ENCODE measurements around the gene C2CD4C. TPM values are rescaled to one million over a fixed set of nuclear protein-coding genes. Genes with fewer than 3 reads are reported as not detected.
A peak's percentile ranks its signal among the peaks of the same experiment; 100 is the strongest.

Gene C2CD4C
- under 1 TPM; 0.26 to 0.55 TPM for total RNA-seq

GRCh38 chr19:408902-409515 is at the start of gene C2CD4C:
C2CD4C (minus strand) TSS chr19:409147; CDS start chr19:408361, 786 bp downstream.
- no peak for DNase-seq (ENCODE audit: low spot score)
- H3K36me3 ChIP-seq: no peaks in the 10 kb centered on the region
- H3K4me3 ChIP-seq: peak within 1 kb of the TSS; percentile 41 to 53
- no peak for TF ChIP-seq CTCF (IDR thresholded peaks at IDR 0.05)
- peaks cover 0 to 11% of the 10 kb centered on the region in 2 donors for H3K27me3 ChIP-seq
- peaks cover 0 to 21% of the 10 kb centered on the region in 2 donors for H3K4me1 ChIP-seq
- H3K9me3 ChIP-seq: no peaks in the 10 kb centered on the region
- no peak within 1 kb of the TSS for H3K27ac ChIP-seq

GRCh38 chr19:458091-459042 is 49.4 kb upstream of the C2CD4C start:
- peaks cover 0 to 19% of the 10 kb centered on the region in 2 donors for H3K4me1 ChIP-seq

GRCh38 chr19:457636-458035 is 48.7 kb upstream of the C2CD4C start:
- Histone ChIP-seq H3K4me1 (peaks cover 0 to 19% of the 10 kb centered on the region in 2 donors), H3K27me3 (no peaks in the 10 kb centered on the region), H3K4me3 (no peak overlapping the region), H3K9me3 (no peaks in the 10 kb centered on the region), H3K27ac (no peak overlapping the region), H3K36me3 (no peaks in the 10 kb centered on the region)
- TF ChIP-seq CTCF (IDR thresholded peaks at IDR 0.05): no peak
- no peak for DNase-seq (ENCODE audit: low spot score)

More at GRCh38 chr19:458091-459042, 49.4 kb upstream of the C2CD4C start:
- no peak overlapping the region for H3K27ac ChIP-seq
- no peaks in the 10 kb centered on the region for H3K36me3 ChIP-seq
- H3K9me3 ChIP-seq: no peaks in the 10 kb centered on the region
- no peak for DNase-seq (ENCODE audit: low spot score)
- no peaks in the 10 kb centered on the region for H3K27me3 ChIP-seq
- TF ChIP-seq CTCF (IDR thresholded peaks at IDR 0.05): no peak
- H3K4me3 ChIP-seq: no peak overlapping the region

- no peak for TF ChIP-seq CTCF (IDR thresholded peaks at IDR 0.05)
- Histone ChIP-seq H3K36me3 (no peaks in the 10 kb centered on the region), H3K4me1 (peaks cover 0 to 13% of the 10 kb centered on the region in 2 donors), H3K4me3 (no peak overlapping the region), H3K9me3 (no peaks in the 10 kb centered on the region), H3K27ac (no peak overlapping the region), H3K27me3 (no peaks in the 10 kb centered on the region)
- no peak for DNase-seq (ENCODE audit: low spot score)
Measured at GRCh38 chr19:456547-457110, 47.7 kb upstream of the C2CD4C start.

- no peak overlapping the region for H3K27ac ChIP-seq
- H3K27me3 ChIP-seq: no peaks in the 10 kb centered on the region
- no peaks in the 10 kb centered on the region for H3K9me3 ChIP-seq
- H3K36me3 ChIP-seq: no peaks in the 10 kb centered on the region
- no peak overlapping the region for H3K4me3 ChIP-seq
- peaks cover 0 to 7% of the 10 kb centered on the region in 2 donors for H3K4me1 ChIP-seq
- TF ChIP-seq CTCF (IDR thresholded peaks at IDR 0.05): no peak
- no peak for DNase-seq (ENCODE audit: low spot score)
Measured at GRCh38 chr19:455851-456546, 47.1 kb upstream of the C2CD4C start.

Data from right atrium auricular region (tissue), 2 donors.